Effector memory CD4-positive, alpha-beta T cell (primary cell): ENCODE measurements around the gene ATP10A.

Experiments used
- DNase-seq, 3 donors: peaks; one replicate each; pipeline ENCODE4 v3.0.0-alpha.2; 2020
- H3K27ac ChIP-seq: 2 replicates; pipeline ENCODE4 v1.7.0; 2013; ENCODE audit warnings: mild to moderate bottlenecking, low read length, moderate library complexity; ENCODE audit not compliant: insufficient read depth, poor library complexity, severe bottlenecking
- H3K27me3 ChIP-seq: replicated peaks from 2 replicates; pipeline ENCODE4 v1.7.0; 2013; ENCODE audit warnings: mild to moderate bottlenecking, low read length; ENCODE audit not compliant: insufficient read depth, control insufficient read depth, poor library complexity, severe bottlenecking
- H3K36me3 ChIP-seq: 2 replicates; pipeline ENCODE4 v1.7.0; 2013; ENCODE audit warnings: mild to moderate bottlenecking, low read length, moderate library complexity; ENCODE audit not compliant: control insufficient read depth, insufficient read depth
- H3K4me1 ChIP-seq: 2 replicates; pipeline ENCODE4 v1.7.0; 2013; ENCODE audit warnings: low read length, mild to moderate bottlenecking; ENCODE audit not compliant: control insufficient read depth, insufficient read depth, poor library complexity, severe bottlenecking
- H3K4me3 ChIP-seq: 2 replicates; pipeline ENCODE4 v1.7.0; 2013; ENCODE audit warnings: low read length, low read depth, mild to moderate bottlenecking; ENCODE audit not compliant: insufficient read depth, poor library complexity, severe bottlenecking
- H3K9me3 ChIP-seq: 2 replicates; pipeline ENCODE4 v1.7.0; 2013; ENCODE audit warnings: mild to moderate bottlenecking, low read length, moderate library complexity; ENCODE audit not compliant: control insufficient read depth

Gene ATP10A

GRCh38 chr15:25727116-25727515 is 136.0 kb downstream of the ATP10A start:
- H3K9me3 ChIP-seq: no peaks in the 10 kb centered on the region
- no peaks in the 10 kb centered on the region for H3K4me1 ChIP-seq
- H3K36me3 ChIP-seq: no peaks in the 10 kb centered on the region
- H3K27me3 ChIP-seq: no peaks in the 10 kb centered on the region
- no peak overlapping the region for H3K4me3 ChIP-seq
- H3K27ac ChIP-seq: no peak overlapping the region
- DNase-seq: no peak

GRCh38 chr15:25725758-25726157 is 137.4 kb downstream of the ATP10A start:
- Histone ChIP-seq H3K4me3 (no peak overlapping the region), H3K36me3 (peaks cover 11% of the 10 kb centered on the region), H3K4me1 (no peaks in the 10 kb centered on the region), H3K9me3 (no peaks in the 10 kb centered on the region), H3K27ac (no peak overlapping the region), H3K27me3 (no peaks in the 10 kb centered on the region)
- DNase-seq: no peak

GRCh38 chr15:25724899-25725298 is 138.2 kb downstream of the ATP10A start:
- Histone ChIP-seq H3K27ac (no peak overlapping the region), H3K27me3 (no peaks in the 10 kb centered on the region), H3K36me3 (peaks cover 17% of the 10 kb centered on the region), H3K4me1 (no peaks in the 10 kb centered on the region), H3K4me3 (no peak overlapping the region), H3K9me3 (no peaks in the 10 kb centered on the region)
- no peak for DNase-seq

- DNase-seq: no peak
- Histone ChIP-seq H3K4me3 (no peak overlapping the region), H3K36me3 (peaks cover 20% of the 10 kb centered on the region), H3K27me3 (no peaks in the 10 kb centered on the region), H3K9me3 (no peaks in the 10 kb centered on the region), H3K4me1 (no peaks in the 10 kb centered on the region), H3K27ac (no peak overlapping the region)
Observed at GRCh38 chr15:25721605-25721955, 141.5 kb downstream of the ATP10A start.

- H3K36me3 ChIP-seq: peaks cover 20% of the 10 kb centered on the region
- no peak overlapping the region for H3K27ac ChIP-seq
- no peaks in the 10 kb centered on the region for H3K27me3 ChIP-seq
- H3K9me3 ChIP-seq: no peaks in the 10 kb centered on the region
- no peak for DNase-seq
- no peak overlapping the region for H3K4me3 ChIP-seq
- H3K4me1 ChIP-seq: no peaks in the 10 kb centered on the region
Observed at GRCh38 chr15:25719101-25719985, 143.8 kb downstream of the ATP10A start.

GRCh38 chr15:25718597-25718996 is 144.5 kb downstream of the ATP10A start:
- H3K4me3 ChIP-seq: no peak overlapping the region
- H3K4me1 ChIP-seq: no peaks in the 10 kb centered on the region
- no peaks in the 10 kb centered on the region for H3K27me3 ChIP-seq
- no peaks in the 10 kb centered on the region for H3K9me3 ChIP-seq
- H3K36me3 ChIP-seq: peaks cover 24% of the 10 kb centered on the region
- no peak overlapping the region for H3K27ac ChIP-seq
- DNase-seq: no peak

- H3K4me3 ChIP-seq: no peak overlapping the region
- no peaks in the 10 kb centered on the region for H3K27me3 ChIP-seq
- no peaks in the 10 kb centered on the region for H3K9me3 ChIP-seq
- no peak overlapping the region for H3K27ac ChIP-seq
- DNase-seq: no peak
- peaks cover 24% of the 10 kb centered on the region for H3K36me3 ChIP-seq
- H3K4me1 ChIP-seq: no peaks in the 10 kb centered on the region
Observed at GRCh38 chr15:25718169-25718536, 145.0 kb downstream of the ATP10A start.

DNA sequence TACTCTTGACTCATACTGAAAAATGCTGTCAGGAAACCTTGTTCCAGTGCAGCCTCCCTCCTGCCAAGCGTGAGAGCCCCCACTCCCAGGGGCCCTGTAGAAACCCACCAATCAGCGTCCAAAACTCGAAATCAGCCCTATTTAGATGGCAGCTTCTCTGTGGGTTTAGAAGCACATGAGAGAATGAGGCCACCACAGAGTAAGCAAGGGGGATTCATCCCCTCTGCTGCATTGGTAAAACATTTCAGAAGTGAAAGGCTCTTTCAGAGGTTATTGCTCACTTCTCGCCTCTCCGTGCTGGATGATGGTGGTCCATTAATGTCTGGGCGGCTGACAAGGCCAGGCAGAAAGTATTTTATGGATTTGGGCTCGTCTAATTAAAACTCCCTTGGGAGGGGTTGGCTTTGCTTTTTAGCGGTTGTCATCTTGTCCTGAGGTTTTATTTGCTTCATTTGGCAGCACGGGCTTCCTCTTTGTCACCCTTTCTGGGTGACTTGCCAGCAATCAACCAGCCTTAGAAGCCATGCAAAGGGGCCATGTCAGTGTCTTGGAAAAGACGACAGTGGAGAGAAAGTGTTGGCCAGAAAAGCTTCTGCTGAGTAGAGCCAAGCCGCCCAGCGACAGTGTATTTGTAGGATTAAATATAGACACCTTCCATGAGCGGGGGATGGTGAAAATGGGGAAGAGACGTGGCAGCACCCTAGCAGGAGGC is 145.5 kb downstream of the ATP10A start:
- Histone ChIP-seq H3K36me3 (peaks cover 24% of the 10 kb centered on the region), H3K4me1 (no peaks in the 10 kb centered on the region), H3K4me3 (no peak overlapping the region), H3K27ac (no peak overlapping the region), H3K27me3 (no peaks in the 10 kb centered on the region), H3K9me3 (no peaks in the 10 kb centered on the region)
- no peak for DNase-seq

DNA sequence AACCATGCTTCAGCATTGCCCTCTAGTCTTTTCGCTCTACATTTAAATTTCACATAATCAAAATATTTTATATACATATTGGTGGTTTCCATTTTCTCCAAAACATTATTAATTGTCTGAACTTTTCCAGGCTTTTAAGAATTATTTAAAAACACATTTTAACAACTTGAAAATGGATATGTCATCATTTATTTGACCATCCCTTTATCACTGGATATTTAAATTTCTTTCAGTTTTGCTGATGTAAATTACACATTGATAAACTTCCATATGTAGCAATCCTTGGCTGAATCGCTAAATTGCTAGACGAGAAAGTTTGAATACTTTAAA is 146.0 kb downstream of the ATP10A start:
- no peak for DNase-seq
- Histone ChIP-seq H3K27me3 (no peaks in the 10 kb centered on the region), H3K36me3 (peaks cover 24% of the 10 kb centered on the region), H3K9me3 (no peaks in the 10 kb centered on the region), H3K27ac (no peak overlapping the region), H3K4me3 (no peak overlapping the region), H3K4me1 (no peaks in the 10 kb centered on the region)

DNA sequence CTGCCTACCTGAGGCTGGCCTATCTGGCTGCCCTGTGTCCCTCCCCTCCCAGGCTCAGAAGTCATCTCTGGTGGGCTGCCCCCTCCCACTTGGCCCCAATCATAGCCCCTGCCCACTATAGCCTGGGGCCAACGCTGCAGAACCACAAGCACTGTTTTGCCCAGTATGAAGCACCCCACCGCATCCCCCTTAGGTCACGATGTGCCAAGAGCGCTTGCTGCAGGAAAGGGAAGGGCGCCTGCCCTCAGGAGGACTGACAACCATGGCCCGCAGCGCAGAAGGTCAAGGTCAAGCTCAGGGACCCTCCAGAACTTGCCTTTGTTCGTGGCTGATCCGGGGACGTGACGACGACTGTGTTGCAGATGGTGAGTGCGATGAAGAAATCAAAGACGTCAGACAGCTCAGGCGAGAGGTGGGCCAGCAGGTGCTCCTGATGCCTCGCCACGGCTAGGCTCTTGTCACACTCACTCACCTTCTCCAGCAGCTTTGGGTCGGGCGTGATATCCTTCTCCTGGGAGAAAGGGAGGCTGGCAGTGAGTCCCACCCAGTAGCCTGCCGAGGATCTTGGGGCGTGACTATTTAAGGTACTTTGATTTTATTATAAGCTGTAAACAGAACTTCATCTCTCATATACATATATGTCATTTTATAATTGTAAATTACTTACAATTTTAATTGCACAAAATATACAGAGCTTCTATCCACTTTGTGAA is 146.6 kb downstream of the ATP10A start:
- no peak for DNase-seq
- Histone ChIP-seq H3K4me3 (no peak overlapping the region), H3K27ac (no peak overlapping the region), H3K4me1 (no peaks in the 10 kb centered on the region), H3K36me3 (peaks cover 21% of the 10 kb centered on the region), H3K27me3 (no peaks in the 10 kb centered on the region), H3K9me3 (no peaks in the 10 kb centered on the region)
